ENCODE measurements around the gene ZNF423. TPM values are rescaled to one million over a fixed set of nuclear protein-coding genes. Genes with fewer than 3 reads are reported as not detected.

Gene ZNF423
- total and polyA plus RNA-seq, 2 experiments from 2014 or later = 14.9 to 41.8 TPM

GRCh38 chr16:49850558-49851467, 5.1 kb downstream of the ZNF423 start:
- H3K9me3 Mint-ChIP-seq = no peaks in the 10 kb centered on the region; the same call in 2 of the 3 replicates
- Histone ChIP-seq H3K4me3 (no peak overlapping the region), H3K79me2 (replicated peaks; ENCODE audit: insufficient read depth) (peaks cover 91% of the 10 kb centered on the region), H3K4me2 (peak overlapping the region; percentile 63), H4K20me1 (replicated peaks; ENCODE audit: insufficient read depth) (peaks cover 46% of the 10 kb centered on the region), H3K27ac (ENCODE audit: low read depth) (no peak overlapping the region), H2AFZ (no peak overlapping the region), H3K27me3 (ENCODE audit: insufficient read depth) (no peaks in the 10 kb centered on the region), H3K4me1 (ENCODE audit: insufficient read depth) (peaks cover 80% of the 10 kb centered on the region), H3F3A (replicated peaks; ENCODE audit: low read depth) (0 out of 2 replicates have a peak, but pooled peaks cover 7% of the 10 kb centered on the region), H3K9me2 (ENCODE audit: insufficient read depth) (no peaks in the 10 kb centered on the region), H3K36me3 (ENCODE audit: insufficient read depth) (no peaks in the 10 kb centered on the region)
- H3K4me1 Mint-ChIP-seq = peaks cover 83% of the 10 kb centered on the region
- H3K4me3 Mint-ChIP-seq = peak overlapping the region; percentile 0; the same call in 1 of the 3 replicates
- no peak for ATAC-seq
- no peak for DNase-seq (ENCODE audit: low spot score)
- peaks cover 9% of the 10 kb centered on the region; the same call in 1 of the 3 replicates for H3K36me3 Mint-ChIP-seq (ENCODE audit: low read depth)
- TF ChIP-seq ETS1 (IDR thresholded peaks at IDR 0.05) = no peak
- TF ChIP-seq EZH2phosphoT487 (IDR thresholded peaks at IDR 0.05; ENCODE audit: unreplicated experiment) = no peak
- no peak for TF ChIP-seq POLR2AphosphoS5 (IDR thresholded peaks at IDR 0.05; ENCODE audit: low read depth)
- TF ChIP-seq ZNF462 (CRISPR knock-in tag; IDR thresholded peaks at IDR 0.05) = no peak
- TF ChIP-seq CREB1 (CRISPR knock-in tag; IDR thresholded peaks at IDR 0.05; ENCODE audit: low read depth) = no peak
- no peak for TF ChIP-seq REST (IDR thresholded peaks at IDR 0.05; ENCODE audit: unreplicated experiment)
- no peak for TF ChIP-seq ZNF331 (CRISPR knock-in tag; IDR thresholded peaks at IDR 0.05; ENCODE audit: low read depth)
- no peak for TF ChIP-seq CTCF (conservative IDR thresholded peaks at IDR 0.05; ENCODE audit: low read depth in 2 of 2)
- no peak for TF ChIP-seq JUNB (IDR thresholded peaks at IDR 0.05; ENCODE audit: unreplicated experiment)
- TF ChIP-seq EZH2 (IDR thresholded peaks at IDR 0.05; ENCODE audit: low read depth, unreplicated experiment) = no peak
- TF ChIP-seq ZNF114 (CRISPR knock-in tag; IDR thresholded peaks at IDR 0.05) = no peak
- TF ChIP-seq NANOG (IDR thresholded peaks at IDR 0.05; ENCODE audit: borderline replicate concordance) = no peak
- no peak for TF ChIP-seq STAT1 (IDR thresholded peaks at IDR 0.05; ENCODE audit: unreplicated experiment)
- peaks cover 15% of the 10 kb centered on the region for H3K27me3 Mint-ChIP-seq (ENCODE audit: insufficient read depth, low read depth, poor library complexity)
- no peak overlapping the region for H3K27ac Mint-ChIP-seq
